Activated naive CD8-positive, alpha-beta T cell treated with anti-CD3 and anti-CD28 coated beads, Interleukin-2, amount 50 U/mL, for 16 hours (primary cell): Measurements from ENCODE around the gene CPS1.

Source experiments
- DNase-seq: peaks from one replicate; pipeline ENCODE4 v3.0.0-alpha.2; 2020; ENCODE audit warnings: low read depth, low spot score

Gene CPS1

GRCh38 chr2:210556329-210556980 lies at the start of gene CPS1:
CPS1 (plus strand) TSS chr2:210556599; CDS start chr2:210556734, 135 bp downstream.
- DNase-seq = no peak

GRCh38 chr2:210515911-210516310 lies 40.5 kb upstream of the CPS1 start:
- no peak for DNase-seq

GRCh38 chr2:210517264-210517663 lies 39.1 kb upstream of the CPS1 start:
- no peak for DNase-seq

GRCh38 chr2:210519594-210519993 lies 36.8 kb upstream of the CPS1 start:
- DNase-seq = no peak

- no peak for DNase-seq
These were observed 34.0 kb upstream of the CPS1 start for GRCh38 chr2:210522399-210522798.

- DNase-seq = no peak
These were observed 32.6 kb upstream of the CPS1 start for GRCh38 chr2:210523650-210524289.

- DNase-seq = no peak
These were observed 31.9 kb upstream of the CPS1 start for GRCh38 chr2:210524533-210524932.

- no peak for DNase-seq
These were observed 29.1 kb upstream of the CPS1 start for GRCh38 chr2:210527286-210527685.

- no peak for DNase-seq
These were observed 27.7 kb upstream of the CPS1 start for GRCh38 chr2:210528716-210529115.

- no peak for DNase-seq
These were observed 25.3 kb upstream of the CPS1 start for GRCh38 chr2:210531050-210531449.

- no peak for DNase-seq
These were observed 24.9 kb upstream of the CPS1 start for GRCh38 chr2:210531482-210531881.

GRCh38 chr2:210533389-210533788 lies 23.0 kb upstream of the CPS1 start:
- DNase-seq = no peak

GRCh38 chr2:210534879-210535278 lies 21.5 kb upstream of the CPS1 start:
- DNase-seq = no peak

- no peak for DNase-seq
These were observed 19.3 kb upstream of the CPS1 start for GRCh38 chr2:210536973-210537650.

- no peak for DNase-seq
These were observed 17.4 kb upstream of the CPS1 start for GRCh38 chr2:210539035-210539434.

- DNase-seq = no peak
These were observed 16.6 kb upstream of the CPS1 start for GRCh38 chr2:210539578-210540416.

GRCh38 chr2:210540471-210540870 lies 15.9 kb upstream of the CPS1 start:
- no peak for DNase-seq

- DNase-seq = no peak
These were observed 15.5 kb upstream of the CPS1 start for GRCh38 chr2:210540900-210541289.

GRCh38 chr2:210541290-210541902 lies 15.0 kb upstream of the CPS1 start:
- no peak for DNase-seq

- no peak for DNase-seq
These were observed 12.3 kb upstream of the CPS1 start for GRCh38 chr2:210544007-210544590.

GRCh38 chr2:210544831-210545230 lies 11.6 kb upstream of the CPS1 start:
- DNase-seq = no peak
